Measurements from ENCODE around the gene RAB20.

RAB20 gene

DNA sequence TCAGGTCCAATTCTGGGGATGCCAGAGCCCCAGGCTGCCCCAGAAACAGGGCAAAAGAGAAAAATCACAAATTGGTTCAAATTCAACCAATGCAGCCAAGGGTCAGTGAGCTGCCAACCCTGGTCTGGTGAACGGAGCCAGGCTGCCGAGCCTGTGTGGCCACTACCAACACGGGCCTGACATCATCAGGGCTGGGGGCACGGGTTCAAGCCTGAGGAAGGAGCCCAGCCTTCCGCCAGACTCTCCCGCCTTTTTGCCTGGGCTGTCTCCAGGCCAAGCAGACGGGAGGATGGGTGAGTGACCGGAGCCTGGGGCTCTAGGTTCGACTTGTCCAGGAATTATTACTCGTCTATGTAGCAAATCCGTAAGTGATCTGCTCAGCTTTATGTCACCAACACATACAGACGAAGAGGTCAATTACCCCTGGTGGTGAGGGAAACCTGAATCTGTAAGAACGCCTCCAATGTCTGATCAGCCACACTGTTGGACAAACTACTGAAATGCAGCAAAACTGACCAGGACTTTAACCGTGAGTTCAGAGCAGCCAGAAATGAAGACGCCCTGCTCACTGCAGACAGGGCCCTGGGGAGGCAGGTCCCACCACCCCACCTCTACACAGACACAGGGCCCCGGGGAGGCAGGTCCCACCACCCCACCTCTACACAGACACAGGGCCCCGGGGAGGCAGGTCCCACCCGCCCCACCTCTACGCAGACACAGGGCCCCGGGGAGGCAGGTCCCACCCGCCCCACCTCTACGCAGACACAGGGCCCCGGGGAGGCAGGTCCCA, 31.8 kb downstream of the RAB20 start:
- DNase-seq (ENCODE audit: low read depth in 2 of 2): no peak

DNA sequence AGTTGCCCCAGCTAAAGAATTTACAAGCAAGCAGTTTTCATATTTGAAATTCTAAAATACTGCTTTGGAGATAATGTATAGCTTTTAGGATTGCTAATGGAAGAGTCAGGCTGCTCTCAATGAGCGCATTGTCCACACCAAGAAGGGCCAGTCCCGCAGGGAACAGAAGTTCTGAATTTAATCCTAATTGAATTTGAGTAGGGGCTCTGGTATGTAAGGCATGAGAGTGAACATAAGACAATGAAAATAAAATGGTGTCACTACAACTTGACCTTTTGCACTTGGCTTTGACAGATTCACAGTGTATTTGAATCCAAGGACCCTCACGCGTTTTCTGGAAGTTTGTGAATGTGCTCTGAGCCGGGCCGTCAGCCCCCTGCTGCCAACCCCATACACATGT, 32.6 kb downstream of the RAB20 start:
- no peak for DNase-seq (ENCODE audit: low read depth in 2 of 2)

DNA sequence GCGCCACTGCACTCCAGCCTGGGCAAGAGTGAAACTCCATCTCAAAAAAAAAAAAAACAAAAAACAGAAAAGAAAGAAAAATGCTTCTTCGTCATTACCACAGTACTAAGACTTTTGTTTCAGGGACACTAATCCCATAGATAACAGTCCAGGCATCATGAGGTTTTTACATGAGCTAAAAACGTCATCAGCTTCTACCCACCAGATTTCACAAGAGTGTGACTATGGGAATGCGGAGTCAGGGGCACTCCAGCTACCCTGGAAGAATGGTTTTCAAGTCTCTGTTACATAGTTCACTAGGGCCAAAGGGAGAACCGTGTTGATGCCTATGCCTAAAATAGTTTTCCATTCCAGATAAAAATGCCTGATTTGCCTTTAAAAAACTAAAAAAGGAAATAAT, 33.2 kb downstream of the RAB20 start:
- no peak for DNase-seq (ENCODE audit: low read depth in 2 of 2)

DNA sequence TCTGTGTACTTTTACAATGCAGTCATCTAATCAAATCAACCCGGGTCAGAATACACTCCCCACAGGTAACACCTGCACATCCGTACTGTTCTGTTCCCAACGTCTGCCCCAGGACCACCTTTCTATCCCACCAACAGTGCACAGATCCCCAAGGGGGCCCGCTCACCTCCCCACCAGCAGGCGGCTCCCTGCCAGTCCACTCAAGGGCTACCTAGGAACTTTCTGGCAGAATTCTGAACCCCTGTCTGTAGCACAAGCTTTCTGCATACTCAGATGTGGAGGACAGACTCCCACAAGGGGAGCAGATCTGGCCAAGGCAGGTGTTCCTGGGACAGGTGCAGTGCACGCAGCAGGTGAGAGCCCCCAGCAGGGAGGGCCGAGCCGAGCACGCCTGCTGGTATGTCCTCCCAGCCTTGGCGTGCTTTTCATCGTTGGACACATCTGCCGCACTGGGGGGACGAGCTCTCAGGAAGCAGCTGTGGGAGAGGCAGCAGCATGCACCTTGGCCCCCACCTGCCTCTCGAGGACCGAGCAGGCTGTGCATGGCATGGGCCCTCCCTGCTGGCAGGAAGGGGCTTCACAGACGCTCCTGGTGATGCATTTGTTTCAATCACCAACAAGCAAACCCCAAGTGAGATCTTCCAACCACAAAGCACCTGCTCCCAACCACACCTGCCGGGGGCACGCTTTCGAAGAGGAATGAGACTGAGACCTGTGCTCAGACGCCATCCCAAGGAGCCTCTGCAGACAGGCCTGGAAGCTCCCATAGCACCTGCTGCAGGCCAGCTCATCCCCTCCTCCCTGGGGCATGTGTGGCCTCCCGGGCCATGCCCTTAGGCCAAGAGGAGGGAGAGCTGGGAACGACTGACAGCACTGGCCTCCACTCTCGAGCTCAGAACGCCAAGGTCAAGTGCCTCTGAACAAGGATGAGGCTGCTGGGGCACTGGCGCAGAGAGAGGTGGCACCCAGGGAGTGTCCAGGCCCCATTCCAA, 35.9 kb downstream of the RAB20 start:
- DNase-seq (ENCODE audit: low read depth in 2 of 2): no peak

DNA sequence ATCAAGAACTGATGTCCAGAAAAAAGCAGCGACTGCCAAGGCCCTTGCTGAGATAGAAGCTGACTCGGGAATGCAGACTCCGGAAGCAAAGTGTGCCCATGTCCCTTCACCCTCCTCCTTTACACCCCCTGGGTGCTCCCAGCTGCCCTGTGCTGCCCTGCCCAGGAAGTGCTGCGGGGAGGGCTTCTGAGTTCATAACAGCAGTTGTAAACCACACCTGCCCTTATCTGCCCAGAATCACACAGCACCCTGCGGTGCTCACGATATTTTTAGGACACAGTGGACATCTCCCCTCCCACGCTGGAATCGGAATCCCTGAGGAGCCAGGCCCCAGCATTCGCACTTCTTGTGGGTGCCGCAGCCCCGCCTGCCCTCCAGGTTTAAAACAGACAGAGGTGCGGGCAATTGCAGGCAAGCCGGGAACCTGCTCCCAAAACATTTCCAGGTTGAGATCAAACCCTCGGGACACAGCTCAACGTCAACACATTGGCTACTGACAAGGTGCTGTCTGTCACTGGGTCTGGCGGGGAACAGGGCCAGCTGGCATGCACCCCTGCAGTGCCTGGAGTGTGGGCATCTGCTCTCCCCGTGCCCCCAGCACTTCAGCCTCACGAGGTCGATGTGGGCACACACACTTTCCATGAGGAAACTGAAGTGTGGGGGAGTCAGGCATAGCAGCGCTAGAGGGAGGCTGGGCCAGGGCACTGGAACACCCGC, 36.8 kb downstream of the RAB20 start:
- DNase-seq (ENCODE audit: low read depth in 2 of 2): no peak

DNA sequence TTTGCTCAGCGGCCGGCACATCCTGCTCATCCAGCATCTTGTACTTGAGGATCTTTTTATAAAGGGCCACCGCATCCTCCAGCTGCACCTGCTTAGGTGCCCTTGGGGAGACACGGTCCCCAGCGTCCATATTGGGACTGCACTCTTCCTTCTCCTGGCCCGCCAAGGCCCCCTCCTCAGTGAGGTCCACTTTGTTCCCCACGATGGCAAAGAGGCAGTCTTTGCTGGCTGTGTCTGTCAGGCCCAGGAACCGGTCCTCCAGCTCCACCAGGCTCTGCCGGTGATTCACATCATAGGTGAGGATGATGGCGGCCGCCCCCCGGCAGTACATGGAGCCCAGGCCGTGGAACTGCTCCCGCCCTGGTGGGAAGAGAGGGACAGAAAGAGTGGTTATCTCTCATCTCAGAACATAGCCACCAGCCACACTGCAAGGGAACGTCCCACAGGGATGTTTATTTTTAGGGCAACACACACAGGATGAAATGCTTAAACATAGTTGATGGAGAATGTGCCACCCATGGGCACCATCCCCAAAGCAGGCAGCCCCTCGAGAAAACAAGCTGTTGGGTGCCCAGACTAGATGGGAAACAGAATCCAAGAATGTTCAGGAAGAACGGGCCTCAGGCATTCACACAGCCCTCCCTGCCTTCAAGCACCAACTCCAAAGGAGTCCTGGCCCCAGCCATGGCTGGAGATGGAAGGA, 37.5 kb downstream of the RAB20 start:
- no peak for DNase-seq (ENCODE audit: low read depth in 2 of 2)

DNA sequence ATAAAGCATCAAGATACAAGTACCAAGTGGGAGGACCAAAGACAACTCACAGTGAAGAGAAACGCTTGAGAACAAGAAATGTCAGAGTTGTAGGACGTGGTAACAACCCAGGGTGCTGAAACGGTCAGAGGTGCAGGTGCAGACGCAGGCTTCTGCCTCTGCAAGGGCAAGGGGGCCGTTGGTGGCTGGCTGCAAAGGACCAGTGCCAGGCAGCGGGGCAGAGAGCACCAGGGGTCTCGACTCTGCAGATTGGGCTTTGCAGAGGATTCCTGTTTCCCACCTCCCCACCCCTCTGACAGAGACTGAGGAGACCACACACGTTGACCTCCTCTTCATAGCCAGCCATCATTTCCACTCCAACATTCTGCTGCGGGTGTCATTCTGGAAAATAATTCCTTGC, 38.3 kb downstream of the RAB20 start:
- DNase-seq (ENCODE audit: low read depth in 2 of 2): no peak

DNA sequence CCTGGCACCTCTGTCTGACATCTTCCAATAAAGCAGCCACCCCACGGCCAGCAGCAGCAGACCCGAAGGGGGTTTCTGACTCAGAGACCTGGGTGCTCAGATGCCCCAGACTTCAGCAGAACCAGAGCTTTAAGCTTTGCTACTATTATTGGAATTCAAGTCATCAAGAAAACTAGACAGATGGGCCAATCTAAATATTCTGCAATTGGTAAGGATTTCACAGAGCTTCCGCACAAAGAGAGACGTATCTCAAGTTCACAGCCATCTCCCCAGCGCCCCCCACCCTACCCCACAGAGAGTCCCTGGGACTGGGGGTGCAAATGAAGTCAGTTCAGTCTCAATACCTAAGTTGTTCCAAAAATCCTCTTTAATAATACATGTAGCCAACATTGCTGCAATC, 38.8 kb downstream of the RAB20 start:
- DNase-seq (ENCODE audit: low read depth in 2 of 2): no peak

DNA sequence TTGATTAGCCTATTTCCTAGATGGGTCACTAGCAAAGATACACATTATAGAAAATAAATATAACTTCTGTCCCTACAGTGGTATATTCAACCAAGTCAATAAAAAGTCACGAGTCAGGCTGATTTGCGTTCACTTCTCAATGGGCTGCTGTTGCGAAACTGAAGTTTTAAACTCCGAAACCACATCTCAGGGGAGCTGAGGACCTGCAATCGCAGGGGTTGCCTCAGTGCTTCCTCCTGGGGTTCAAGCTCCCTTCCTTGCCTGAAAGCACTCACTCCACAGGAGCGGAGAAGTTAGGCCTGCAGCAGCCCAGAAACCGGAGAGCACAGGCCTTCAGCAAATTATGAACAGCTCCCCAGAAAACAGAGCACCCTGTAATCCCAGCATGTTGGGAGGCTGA, 39.6 kb downstream of the RAB20 start:
- DNase-seq (ENCODE audit: low read depth in 2 of 2): no peak

DNA sequence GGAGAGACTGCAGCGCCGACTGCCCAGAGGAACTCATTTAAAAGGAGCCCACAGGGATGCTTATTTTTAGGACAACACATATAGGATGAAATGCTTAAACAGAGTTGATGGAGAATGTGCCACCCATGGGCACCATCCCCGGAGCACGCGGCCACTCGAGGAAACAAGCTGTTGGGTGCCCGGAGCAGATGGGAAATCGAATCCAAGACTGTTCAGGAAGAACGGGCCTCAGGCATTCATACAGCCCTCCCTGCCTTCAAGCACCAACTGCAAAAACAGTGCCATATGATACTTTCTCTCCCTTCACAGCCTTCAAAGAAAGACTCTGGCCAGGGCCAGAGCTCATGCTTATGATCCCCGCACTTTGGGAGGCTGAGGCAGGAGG, 40.2 kb downstream of the RAB20 start:
- no peak for DNase-seq (ENCODE audit: low read depth in 2 of 2)

DNA sequence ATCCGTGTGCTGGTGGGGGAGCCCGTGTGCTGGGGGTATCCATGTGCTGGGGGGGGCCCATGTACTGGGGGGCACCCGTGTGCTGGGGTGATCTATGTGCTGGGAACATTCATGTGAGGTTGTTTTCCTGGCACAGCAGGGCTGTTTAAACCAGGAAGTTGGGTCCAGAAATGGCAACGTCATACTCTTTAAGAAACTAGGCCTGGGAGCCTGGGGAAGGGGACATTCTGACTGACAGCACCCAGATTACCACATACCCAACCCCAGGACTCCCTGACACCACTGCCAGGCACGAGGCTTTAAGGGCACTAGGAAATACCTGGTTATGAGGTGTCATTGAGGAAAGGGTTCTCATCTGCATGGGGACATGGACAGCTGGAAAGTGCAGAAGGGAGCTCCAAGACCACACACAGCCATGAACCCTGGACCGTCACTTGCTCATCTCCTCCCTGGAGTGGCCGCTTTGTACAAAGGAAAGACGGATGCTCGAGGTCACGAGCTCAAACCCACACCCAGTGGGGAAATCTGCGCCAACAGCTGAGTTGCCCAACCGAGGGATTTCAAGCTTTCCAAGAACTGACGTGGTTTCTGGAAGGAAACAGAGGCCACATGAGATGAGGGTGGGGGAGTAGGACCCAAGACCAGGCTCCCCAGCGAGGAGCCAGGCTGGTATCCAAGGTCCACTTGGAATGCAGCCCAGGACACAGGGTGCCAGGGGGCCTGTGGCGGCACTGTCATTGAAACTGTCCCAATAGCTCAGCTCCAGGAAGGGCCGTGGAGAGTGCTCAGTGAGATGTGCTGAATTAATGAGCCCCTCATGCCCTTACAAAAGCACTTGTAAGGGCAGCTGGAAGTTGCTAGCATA, 40.9 kb downstream of the RAB20 start:
- no peak for DNase-seq (ENCODE audit: low read depth in 2 of 2)

DNA sequence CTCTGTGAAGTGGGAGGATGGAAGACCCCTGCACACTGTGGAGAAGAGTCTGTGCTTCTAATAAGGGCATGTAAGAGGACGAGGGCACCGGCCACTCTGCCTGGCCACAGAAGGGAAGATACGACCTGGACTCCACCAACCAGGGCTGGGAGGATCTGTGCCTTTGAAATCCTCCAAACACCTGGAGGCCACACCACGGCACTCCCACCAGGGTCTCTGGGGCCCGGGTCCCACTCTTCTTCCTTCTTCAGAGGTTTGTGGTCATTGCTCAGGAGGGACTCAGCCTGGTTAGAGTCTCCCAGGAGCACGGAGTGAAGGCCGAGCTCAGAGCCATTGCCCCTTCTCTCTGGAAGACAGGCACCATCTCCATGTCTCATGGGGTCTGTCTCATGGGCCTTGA, 42.0 kb downstream of the RAB20 start:
- no peak for DNase-seq (ENCODE audit: low read depth in 2 of 2)

DNA sequence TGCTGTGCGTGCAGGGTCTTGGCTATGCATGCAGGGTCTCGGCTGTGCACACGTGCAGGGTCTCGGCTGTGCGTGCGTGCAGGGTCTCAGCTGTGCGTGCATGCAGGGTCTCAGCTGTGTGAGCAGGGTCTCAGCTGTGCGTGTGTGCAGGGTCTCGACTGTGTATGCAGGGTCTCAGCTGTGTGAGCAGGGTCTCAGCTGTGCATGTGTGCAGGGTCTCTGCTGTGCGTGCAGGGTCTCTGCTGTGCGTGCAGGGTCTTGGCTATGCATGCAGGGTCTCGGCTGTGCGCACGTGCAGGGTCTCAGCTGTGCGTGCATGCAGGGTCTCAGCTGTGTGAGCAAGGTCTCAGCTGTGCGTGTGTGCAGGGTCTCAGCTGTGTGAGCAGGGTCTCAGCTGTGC, 42.5 kb downstream of the RAB20 start:
- DNase-seq (ENCODE audit: low read depth in 2 of 2): no peak

DNA sequence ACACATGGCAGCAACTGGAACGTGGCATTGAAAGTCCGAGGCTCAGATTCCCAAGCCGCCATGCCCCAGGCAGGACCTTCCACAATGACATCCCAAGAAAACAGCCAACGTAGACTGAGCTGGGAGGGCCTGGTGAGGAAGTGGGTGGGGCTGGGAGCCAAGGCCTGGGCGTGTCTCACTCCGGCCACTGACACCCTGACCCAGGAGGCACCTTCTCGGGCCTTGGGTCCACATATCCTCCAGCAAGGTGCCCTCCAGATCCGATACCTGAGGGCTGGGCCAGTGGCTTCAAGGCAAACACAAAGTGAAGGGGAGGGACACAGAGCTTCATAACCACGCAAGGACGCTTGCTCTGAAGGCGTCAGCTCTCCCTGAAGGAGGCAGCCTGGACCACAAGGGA, 43.0 kb downstream of the RAB20 start:
- DNase-seq (ENCODE audit: low read depth in 2 of 2): no peak

DNA sequence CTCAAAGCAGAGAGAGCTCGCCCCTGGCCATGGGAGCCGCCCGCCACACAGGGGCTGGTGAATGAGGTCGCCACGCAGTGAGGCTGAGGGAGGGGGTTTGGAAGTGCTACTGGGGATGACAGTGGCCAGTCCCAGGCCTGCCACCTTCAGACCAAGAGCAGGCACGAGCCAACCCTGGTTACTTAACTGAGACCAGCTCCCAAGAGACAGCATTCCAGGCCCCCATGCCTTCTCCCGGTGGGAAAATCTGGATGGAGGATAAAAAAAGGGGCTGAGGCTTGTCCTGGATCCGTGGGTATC, 43.3 kb downstream of the RAB20 start:
- DNase-seq (ENCODE audit: low read depth in 2 of 2): no peak

DNA sequence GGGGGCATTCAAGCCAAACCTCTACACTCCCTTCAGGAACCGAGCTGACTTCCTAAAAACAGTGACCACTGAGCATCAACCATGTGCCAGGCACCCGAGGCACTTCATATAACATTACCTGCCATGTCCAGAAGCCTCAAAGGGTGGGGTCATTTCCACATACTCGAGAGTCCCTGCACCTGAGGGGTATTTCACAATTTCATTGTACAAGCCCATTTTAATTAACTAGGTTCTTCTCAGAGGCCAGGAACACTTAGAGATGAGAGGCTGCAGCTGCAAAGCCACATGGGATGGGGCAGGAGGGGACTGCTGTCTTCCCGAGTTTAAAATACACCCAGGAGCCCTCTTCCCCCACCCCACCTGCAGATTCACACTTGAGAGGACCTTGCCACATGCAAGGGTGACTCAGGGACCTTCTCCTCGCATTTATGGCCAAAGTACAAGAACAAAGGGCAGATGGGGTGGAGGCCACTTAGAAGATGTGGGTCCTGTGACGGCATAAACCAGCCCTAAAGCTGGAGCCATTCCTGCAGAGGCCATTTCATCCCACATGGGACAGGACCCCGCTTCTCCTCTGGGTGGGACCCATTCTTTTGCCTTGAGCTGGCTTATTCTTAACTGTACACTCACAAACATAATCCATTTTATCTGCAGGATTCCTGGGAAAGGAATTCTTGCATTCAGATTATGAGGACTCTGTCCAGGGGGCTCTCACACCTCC, 43.9 kb downstream of the RAB20 start:
- DNase-seq (ENCODE audit: low read depth in 2 of 2): no peak

DNA sequence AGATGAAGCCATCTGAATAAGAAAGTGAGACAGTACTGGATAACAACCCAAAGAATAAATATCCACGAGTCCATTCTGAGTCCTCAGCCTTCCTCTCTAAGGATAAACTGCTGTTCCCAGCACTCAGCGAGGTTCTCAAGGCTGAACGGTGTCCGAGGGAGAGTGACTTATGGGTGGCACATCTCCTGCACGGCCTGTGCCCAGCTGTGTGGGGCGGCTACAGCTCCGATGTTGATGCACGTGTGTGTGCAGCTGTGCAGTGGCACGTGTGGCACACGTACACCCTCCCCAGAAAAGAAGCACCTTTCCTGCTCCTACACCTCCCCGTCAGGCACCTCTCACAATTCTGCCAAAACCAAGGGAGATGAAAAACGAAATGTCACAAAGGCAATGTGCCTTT, 45.0 kb downstream of the RAB20 start:
- DNase-seq (ENCODE audit: low read depth in 2 of 2): no peak

DNA sequence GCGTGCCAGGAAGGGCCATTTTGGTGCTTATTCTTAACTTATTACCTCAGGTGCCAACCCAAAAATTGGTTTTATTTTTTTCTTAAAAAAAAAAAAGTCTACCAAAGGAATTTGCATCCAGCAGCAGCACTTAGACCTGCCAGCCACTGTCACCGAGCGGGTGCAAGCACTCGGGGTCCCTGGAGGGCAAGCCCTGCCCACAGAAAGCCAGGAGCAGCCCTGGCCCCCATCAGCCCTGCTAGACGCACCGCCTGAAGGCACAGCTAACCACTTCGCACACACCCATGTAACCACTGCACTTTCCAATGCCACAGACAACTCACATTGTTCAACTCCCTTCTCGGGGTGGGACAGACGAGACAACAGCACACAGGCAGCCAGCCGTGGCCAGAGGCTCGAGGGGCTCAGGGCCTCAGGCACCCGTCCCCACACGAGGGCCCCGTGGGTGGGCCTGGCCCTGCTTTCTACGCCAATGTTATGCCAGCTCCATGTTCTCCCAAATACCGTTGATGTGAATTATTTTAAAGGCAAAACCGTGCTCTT, 49.3 kb downstream of the RAB20 start:
- no peak for DNase-seq (ENCODE audit: low read depth in 2 of 2)

DNA sequence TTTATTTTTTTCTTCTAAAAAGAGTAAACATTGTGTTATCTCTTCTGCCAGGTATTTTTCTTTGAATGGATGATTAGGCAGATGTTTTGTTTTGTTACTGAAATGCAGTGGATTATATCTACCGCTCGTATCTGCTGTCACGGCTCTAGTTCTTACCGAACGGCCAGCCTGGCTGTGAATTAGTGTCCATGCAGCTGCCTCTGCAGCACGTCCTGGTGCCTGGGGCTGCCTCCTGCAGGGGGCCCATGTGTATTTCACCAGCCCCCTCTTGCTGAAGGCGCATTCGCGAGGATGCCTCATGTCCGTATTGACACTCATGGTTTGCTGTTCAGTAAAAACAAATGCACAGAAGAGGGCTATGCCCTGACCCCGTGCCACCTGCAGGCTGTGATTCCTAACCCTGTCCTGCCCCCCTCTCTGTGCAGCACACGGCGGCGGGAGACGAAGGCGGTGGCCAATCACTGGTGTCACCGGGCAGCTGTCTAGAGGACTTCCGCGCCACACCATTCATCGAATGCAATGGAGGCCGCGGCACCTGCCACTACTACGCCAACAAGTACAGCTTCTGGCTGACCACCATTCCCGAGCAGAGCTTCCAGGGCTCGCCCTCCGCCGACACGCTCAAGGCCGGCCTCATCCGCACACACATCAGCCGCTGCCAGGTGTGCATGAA, 49.9 kb downstream of the RAB20 start:
- no peak for DNase-seq (ENCODE audit: low read depth in 2 of 2)

Measured in fibroblast of skin of left biceps (primary cell).